Neural cell (in vitro differentiated cells): Measurements from ENCODE around the gene LRRFIP2.

Source experiments
- CTCF ChIP-seq: fragments of 450-650 bp; IDR thresholded peaks from 2 replicates; pipeline ENCODE4 v1.5.1; 2014; ENCODE audit warnings: antibody characterized with exemption, mild to moderate bottlenecking, moderate library complexity; ENCODE audit not compliant: poor library complexity, severe bottlenecking
- EP300 ChIP-seq: fragments of 450-650 bp; conservative IDR thresholded peaks from 2 replicates; pipeline ENCODE4 v1.6.1; 2014; ENCODE audit warnings: antibody characterized with exemption, mild to moderate bottlenecking, moderate library complexity; ENCODE audit not compliant: poor library complexity, severe bottlenecking
- POLR2AphosphoS5 ChIP-seq: IDR thresholded peaks from 2 replicates; pipeline ENCODE4 v1.6.1; 2012
- RAD21 ChIP-seq: fragments of 450-650 bp; conservative IDR thresholded peaks from 2 replicates; pipeline ENCODE4 v1.6.1; 2014; ENCODE audit warnings: antibody characterized with exemption, mild to moderate bottlenecking, moderate library complexity
- REST ChIP-seq: IDR thresholded peaks from 2 replicates; pipeline ENCODE4 v1.6.1; 2012; ENCODE audit warnings: borderline replicate concordance
- TAF1 ChIP-seq: IDR thresholded peaks from 2 replicates; pipeline ENCODE4 v1.6.1; 2012; ENCODE audit warnings: low read depth

DNA sequence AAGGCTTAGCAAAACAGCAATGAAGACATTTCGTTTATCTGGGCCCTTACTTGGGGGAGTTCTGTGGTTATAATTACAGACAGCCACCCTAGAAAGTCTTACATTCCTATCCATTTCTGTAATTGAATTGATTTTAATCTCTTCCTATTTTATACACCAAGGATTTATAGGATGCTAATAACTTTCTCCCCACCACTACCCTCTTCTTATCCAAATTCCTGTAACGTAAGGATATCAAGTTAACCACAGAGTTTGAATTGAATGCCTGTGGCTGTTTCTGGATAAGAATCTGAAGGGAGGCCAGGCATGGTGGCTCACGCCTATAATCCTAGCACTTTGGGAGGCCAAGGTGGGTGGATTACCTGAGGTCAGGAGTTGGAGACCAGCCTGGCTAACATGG, 102.5 kb downstream of the LRRFIP2 start:
- TF ChIP-seq RAD21 (no peak), REST (no peak), CTCF (no peak), TAF1 (no peak), POLR2AphosphoS5 (no peak), EP300 (no peak)
